OCI-LY7 (cell line): Measurements from ENCODE around the gene ARHGEF19.

Experiments used
- CTCF ChIP-seq: fragments of 200-600 bp; sonication (generic); conservative IDR thresholded peaks from 2 replicates; pipeline ENCODE4 v1.5.1; 2014; ENCODE audit warnings: mild to moderate bottlenecking, antibody characterized with exemption, low read length, moderate library complexity, mixed read lengths
- EZH2phosphoT487 ChIP-seq: fragments of 200-600 bp; sonication (generic); IDR thresholded peaks from 2 replicates; pipeline ENCODE4 v1.6.1; 2018; ENCODE audit warnings: low read depth, borderline replicate concordance, mild to moderate bottlenecking, mixed run types, antibody characterized with exemption, low read length, moderate library complexity, mixed read lengths

- TF ChIP-seq CTCF (no peak), EZH2phosphoT487 (no peak)
These were observed 48.0 kb downstream of the ARHGEF19 start for GRCh38 chr1:16164213-16165072.
